Epidermal melanocyte (primary cell): ENCODE data around the gene ELMO1.

ENCODE experiments used
- DNase-seq: peaks from one replicate; pipeline ENCODE4 v3.0.0; 2011; ENCODE audit warnings: low spot score; ENCODE audit not compliant: insufficient read length

The ELMO1 gene

GRCh38 chr7:37348982-37349381 is 99.7 kb downstream of the ELMO1 start:
- DNase-seq, result no peak

DNA sequence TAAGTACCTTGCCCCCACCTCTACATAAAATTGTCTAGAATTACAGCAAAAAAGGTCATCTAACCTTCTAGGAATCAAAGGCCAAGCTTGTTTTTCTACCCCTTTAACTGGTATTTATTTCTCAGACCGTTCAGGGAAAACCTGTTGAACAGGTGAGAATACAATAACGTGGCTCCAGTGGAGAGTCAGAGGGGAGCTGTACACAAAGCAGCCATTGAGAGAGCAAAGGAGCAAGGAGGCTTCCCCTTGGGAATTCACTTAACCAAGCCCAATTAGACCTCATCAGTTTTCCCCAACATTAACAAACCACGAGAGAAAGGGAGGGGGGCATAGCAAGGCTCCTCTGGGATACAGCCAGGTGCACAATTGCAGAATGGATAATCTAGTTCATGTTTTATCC is 101.9 kb downstream of the ELMO1 start:
- no peak for DNase-seq

DNA sequence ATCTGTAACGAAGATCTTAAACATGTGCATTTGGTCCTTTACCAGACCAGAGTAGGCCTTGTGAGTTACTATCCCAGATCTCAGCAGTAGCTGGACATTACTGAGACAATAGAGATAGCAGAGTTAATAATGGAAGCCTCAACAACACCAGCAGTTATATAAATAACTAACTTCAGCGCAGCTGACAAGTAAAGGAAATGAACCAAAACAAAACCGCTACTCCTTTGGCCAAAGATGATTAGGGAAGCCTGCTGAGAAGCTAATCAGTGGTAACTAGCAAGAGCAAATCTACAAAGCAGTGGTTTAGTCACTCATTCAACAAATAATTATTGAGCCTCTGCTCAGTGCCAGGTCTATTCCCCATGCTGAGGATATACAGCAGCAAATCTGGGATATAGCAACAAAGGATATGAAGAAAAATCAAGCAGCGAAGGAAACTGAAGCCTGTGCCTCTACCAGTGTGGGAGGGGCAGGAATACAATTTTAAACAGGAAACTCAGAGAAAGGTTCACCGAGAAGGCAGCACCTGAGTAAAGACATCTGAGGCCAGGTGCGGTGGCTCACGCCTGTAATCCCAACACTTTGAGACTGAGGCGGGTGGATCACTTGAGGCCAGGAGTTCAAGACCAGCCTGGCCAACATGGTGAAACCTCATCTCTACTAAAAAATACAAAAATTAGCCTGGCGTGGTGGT is 103.6 kb downstream of the ELMO1 start:
- DNase-seq, result no peak

GRCh38 chr7:37342688-37343471 is 105.8 kb downstream of the ELMO1 start:
- no peak for DNase-seq

GRCh38 chr7:37342176-37342687 is 106.4 kb downstream of the ELMO1 start:
- no peak for DNase-seq

DNA sequence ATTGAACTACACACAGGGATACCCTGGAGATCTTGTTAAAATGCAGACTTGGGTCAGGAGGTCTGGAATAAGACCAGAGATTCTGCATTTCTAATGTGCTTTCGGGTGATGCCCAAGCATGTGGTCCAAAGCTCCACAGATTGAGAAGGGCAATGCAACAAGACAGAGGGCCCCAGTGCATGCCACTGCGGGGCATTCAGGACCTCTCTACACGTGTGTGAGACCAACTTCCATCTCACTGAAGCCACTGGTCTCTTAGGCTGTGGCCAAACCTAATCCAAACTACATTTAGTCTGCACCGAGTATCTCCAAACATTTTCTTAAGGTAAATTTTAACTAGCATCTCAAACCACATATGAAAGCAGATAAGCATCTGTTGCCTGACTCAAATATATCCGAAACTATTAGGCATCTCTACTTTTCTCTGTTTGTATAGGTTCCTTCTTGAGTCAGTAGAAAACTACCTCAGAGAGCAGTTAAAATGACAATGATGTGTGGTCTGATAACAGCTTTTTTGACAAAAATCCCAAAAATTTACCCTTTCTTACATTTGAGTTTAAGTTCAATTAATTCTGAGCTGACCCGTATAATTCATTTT is 107.5 kb downstream of the ELMO1 start:
- no peak for DNase-seq

GRCh38 chr7:37338966-37339365 is 109.7 kb downstream of the ELMO1 start:
- no peak for DNase-seq

DNA sequence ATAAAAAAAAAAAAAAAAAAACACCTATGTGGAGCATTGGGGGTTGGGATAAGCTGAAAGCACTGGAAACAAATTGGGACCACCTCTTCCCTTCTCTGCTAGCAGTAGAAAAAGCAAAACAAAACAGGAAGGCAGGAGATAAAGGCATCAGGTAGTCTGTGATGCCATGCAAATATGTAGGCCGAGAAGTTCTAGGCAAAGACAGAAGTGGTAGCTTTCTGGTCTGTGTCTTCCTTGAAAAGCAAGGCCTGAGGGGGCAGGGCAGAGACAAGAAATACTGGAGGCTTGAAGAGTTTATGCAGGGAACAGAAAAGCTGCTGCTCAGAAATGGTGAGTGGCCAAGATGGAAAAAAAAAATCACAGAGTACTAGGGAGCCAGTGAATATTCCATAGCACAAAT is 111.1 kb downstream of the ELMO1 start:
- no peak for DNase-seq

GRCh38 chr7:37336259-37336658 is 112.4 kb downstream of the ELMO1 start:
- no peak for DNase-seq

DNA sequence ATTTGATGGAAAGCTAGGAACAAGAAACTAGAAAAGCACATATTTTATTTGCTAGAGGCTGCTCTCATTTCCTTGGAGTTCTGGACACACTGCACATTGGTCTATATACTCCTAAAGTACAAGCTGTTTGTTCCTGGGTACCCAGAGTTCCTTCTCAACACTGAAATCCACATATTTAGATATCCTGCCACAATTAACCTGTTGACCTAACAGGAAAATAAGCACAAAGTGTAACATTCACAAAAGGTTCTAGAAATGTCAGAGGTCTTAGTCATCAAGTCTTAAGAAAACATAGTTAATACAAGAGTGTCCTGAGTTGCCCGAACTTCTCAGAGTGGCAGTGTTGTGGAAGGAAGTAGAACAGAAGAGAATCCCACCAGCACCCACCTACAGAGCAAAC is 115.6 kb downstream of the ELMO1 start:
- no peak for DNase-seq

DNA sequence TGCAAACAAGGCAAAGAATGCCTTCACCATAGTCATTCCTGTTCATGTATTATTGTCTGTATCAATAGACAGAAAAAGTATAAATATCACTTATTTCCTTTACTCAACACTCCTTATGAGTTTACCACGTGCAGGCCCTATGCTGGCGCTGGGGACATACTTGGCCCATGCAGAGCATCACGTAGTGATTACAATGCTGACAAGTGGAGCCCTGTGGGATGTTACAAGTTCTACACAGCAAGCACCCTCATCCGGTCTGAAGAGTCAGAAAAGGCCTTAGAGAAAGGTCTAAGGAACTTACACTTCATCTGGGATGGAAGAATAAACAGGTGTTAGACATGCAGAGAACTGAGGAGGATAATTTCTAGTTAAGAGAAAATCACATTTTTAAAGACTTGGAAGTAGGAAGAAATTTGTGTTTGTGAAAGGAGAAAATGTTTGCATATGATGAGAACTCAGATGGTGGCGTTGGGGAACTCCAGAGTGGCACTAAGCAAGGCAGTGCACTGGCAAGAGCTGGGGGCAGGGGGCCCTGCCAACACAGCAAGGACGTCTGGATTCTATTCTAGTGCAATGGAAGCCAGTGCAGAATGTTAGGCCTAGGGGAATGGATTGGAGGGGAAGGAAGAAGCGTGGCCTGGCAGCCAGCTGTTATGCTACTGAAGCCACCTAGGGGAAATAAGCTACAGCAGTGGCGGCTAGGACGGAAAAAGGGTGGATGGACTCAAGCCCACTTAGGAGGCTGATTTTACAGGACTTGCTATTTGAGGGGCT is 116.2 kb downstream of the ELMO1 start:
- no peak for DNase-seq

GRCh38 chr7:37330775-37331174 is 117.9 kb downstream of the ELMO1 start:
- DNase-seq, result no peak

GRCh38 chr7:37329940-37330339 is 118.7 kb downstream of the ELMO1 start:
- DNase-seq, result no peak

GRCh38 chr7:37327288-37327687 is 121.4 kb downstream of the ELMO1 start:
- DNase-seq, result no peak

GRCh38 chr7:37323966-37324365 is 124.7 kb downstream of the ELMO1 start:
- DNase-seq, result no peak

GRCh38 chr7:37322831-37323230 is 125.8 kb downstream of the ELMO1 start:
- no peak for DNase-seq

- DNase-seq, result no peak
Measured at GRCh38 chr7:37320848-37321468, 127.7 kb downstream of the ELMO1 start.

DNA sequence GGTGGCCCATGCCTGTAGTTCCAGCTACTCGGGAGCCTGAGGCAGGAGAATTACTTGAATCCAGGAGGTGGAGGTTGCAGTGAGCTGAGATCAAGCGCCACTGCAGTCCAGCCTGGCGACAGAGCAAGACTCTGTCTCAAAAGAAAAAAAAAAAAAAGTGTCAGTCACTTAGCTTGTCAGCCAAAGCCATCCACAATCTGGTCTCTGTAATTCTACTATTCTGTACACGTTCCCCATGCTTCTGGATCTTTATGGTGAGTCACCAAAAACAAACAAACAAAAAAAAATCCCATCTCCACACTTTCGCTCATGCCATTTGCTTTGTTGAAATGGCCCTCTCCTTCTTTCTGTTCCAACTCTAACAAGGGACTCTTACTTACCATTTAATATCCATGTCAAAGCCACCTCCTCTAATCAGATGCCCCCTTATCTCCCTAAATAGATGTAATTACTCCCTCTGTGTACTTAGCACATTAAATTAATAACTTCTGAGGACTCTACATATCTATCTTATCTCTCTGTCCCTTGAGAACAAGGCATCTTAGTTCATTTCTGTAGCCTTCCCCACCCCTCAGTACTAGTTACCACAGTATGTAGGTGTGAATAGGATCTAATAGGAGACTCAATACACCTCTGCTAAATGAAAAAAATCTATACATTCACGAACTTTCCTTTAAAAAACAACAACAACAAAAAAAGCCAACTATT is 128.4 kb downstream of the ELMO1 start:
- DNase-seq, result no peak

DNA sequence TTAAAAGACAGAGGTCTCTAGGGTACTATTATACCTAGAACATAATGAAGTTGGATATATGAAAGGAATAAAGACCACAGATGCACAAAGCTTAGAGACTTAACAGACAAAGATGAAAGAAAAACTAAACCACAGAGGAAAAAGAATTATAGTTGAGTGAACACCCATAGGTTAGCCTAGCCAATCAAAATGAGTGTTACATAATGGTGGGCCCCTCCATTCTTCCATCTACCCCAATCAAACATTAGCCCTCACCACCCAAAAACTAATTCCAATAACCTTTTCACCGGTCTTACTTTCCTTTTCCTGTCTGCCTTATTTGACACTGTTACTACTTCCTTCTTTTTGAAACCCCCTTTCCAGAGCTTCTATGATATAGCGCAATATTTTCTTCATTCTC is 130.1 kb downstream of the ELMO1 start:
- no peak for DNase-seq
